SK-N-SH (cell line): ENCODE data around the gene ASCL5.
"Not testable (repeated sequence)": the region's sequence is repeated elsewhere in the genome, so short reads cannot be mapped to it uniquely, and the experiment has no call there.

Source experiments
- CHD2 ChIP-seq: fragments of 150-350 bp; IDR thresholded peaks from 2 replicates; pipeline ENCODE4 v1.6.1; 2018; ENCODE audit warnings: low read length; ENCODE audit not compliant: partially characterized antibody
- CTCF ChIP-seq: fragments of 200-600 bp; sonication (generic); IDR thresholded peaks from 2 replicates; pipeline ENCODE4 v1.6.1; 2017; ENCODE audit warnings: antibody characterized with exemption, mild to moderate bottlenecking, moderate library complexity
- EP300 ChIP-seq, 2 experiments: IDR thresholded peaks; 2 replicates each; pipeline versions ENCODE4 v1.4.0 to v1.6.1; 2012; ENCODE audit warnings: borderline replicate concordance in 1 of 2, low read depth in 1 of 2, low read length in 1 of 2
- FOXM1 ChIP-seq: IDR thresholded peaks from 2 replicates; pipeline ENCODE4 v1.4.0; 2012; ENCODE audit warnings: low read depth, mild to moderate bottlenecking
- POLR2AphosphoS5 ChIP-seq: IDR thresholded peaks from 2 replicates; pipeline ENCODE4 v1.6.1; 2012; ENCODE audit warnings: low read depth, low read length
- RAD21 ChIP-seq: IDR thresholded peaks from 2 replicates; pipeline ENCODE4 v1.6.1; 2012; ENCODE audit warnings: mild to moderate bottlenecking, low read length
- SMC3 ChIP-seq: IDR thresholded peaks from 2 replicates; pipeline ENCODE4 v1.6.1; 2012; ENCODE audit warnings: low read depth, low read length, improper control_type of control experiment
- TEAD4 ChIP-seq: IDR thresholded peaks from 2 replicates; pipeline ENCODE4 v1.4.0; 2012; ENCODE audit warnings: mild to moderate bottlenecking, borderline replicate concordance; ENCODE audit not compliant: insufficient read depth
- YY1 ChIP-seq: IDR thresholded peaks from 2 replicates; pipeline ENCODE4 v1.4.0; 2012; ENCODE audit warnings: low read depth, mild to moderate bottlenecking
- TF ChIP-seq, protein P1 (sequence below): IDR thresholded peaks from 2 replicates; pipeline ENCODE4 v1.4.0; 2012; ENCODE audit warnings: low read depth, borderline replicate concordance

- TF ChIP-seq FOXM1; CTCF; RAD21; YY1; TEAD4; POLR2AphosphoS5; CHD2; EP300 (IDR thresholded peaks at IDR 0.05; ENCODE audit: borderline replicate concordance in 1 of 2, low read depth in 1 of 2, low read length in 1 of 2); SMC3: not testable (repeated sequence)
- TF ChIP-seq, protein P1, sequence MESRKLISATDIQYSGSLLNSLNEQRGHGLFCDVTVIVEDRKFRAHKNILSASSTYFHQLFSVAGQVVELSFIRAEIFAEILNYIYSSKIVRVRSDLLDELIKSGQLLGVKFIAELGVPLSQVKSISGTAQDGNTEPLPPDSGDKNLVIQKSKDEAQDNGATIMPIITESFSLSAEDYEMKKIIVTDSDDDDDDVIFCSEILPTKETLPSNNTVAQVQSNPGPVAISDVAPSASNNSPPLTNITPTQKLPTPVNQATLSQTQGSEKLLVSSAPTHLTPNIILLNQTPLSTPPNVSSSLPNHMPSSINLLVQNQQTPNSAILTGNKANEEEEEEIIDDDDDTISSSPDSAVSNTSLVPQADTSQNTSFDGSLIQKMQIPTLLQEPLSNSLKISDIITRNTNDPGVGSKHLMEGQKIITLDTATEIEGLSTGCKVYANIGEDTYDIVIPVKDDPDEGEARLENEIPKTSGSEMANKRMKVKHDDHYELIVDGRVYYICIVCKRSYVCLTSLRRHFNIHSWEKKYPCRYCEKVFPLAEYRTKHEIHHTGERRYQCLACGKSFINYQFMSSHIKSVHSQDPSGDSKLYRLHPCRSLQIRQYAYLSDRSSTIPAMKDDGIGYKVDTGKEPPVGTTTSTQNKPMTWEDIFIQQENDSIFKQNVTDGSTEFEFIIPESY = not testable (repeated sequence)
These were observed 36.1 kb upstream of the ASCL5 start for GRCh38 chr1:201163036-201163435.
